Cardiac muscle cell (in vitro differentiated cells and primary cell): ENCODE measurements around the gene FAM120A. TPM values are rescaled to one million over a fixed set of nuclear protein-coding genes. Genes with fewer than 3 reads are reported as not detected.

Experiments
- DNase-seq, 2 donors: peaks; one replicate each; pipeline versions ENCODE4 v3.0.0 to v3.0.0-alpha.2; 2010 to 2017; ENCODE audit warnings: low read depth in 1 of 2, low spot score in 1 of 2
- H3K27ac ChIP-seq: fragments of 200-600 bp; sonication (generic); 2 replicates; pipeline ENCODE4 v1.5.1; 2016
- H3K27me3 ChIP-seq: fragments of 200-600 bp; sonication (generic); 2 replicates; pipeline ENCODE4 v1.6.0; 2016; ENCODE audit warnings: control low read depth
- H3K36me3 ChIP-seq: fragments of 200-600 bp; sonication (generic); 2 replicates; pipeline ENCODE4 v1.5.1; 2016; ENCODE audit warnings: control low read depth
- H3K4me1 ChIP-seq: fragments of 200-600 bp; sonication (generic); 2 replicates; pipeline ENCODE4 v1.8.1; 2017; ENCODE audit warnings: low read depth, mild to moderate bottlenecking, mixed run types
- H3K4me3 ChIP-seq: fragments of 200-600 bp; sonication (generic); 2 replicates; pipeline ENCODE4 v1.5.1; 2016; ENCODE audit warnings: mild to moderate bottlenecking
- H3K9me3 ChIP-seq: fragments of 200-600 bp; sonication (generic); 2 replicates; pipeline ENCODE4 v1.5.1; 2017; ENCODE audit warnings: low read depth, mild to moderate bottlenecking, control low read depth
- CTCF ChIP-seq: IDR thresholded peaks from 2 replicates; pipeline ENCODE4 v1.5.1; 2012; ENCODE audit warnings: low read depth, mild to moderate bottlenecking, low read length
- polyA plus RNA-seq: library from polyadenylated mRNA; unstranded; fragments of >200 nt; fragmentation: Nextera tagmentation; extraction: Ambion mirVana; gene quantifications from 2 replicates; pipeline ENCODE4 v1.2.1, GENCODE V29; 2016
- total RNA-seq: library from RNA; depleted of rRNA; stranded (reverse); fragments of >200 nt; gene quantifications from 2 replicates; pipeline ENCODE4 v1.2.3, GENCODE V29; 2016

The FAM120A gene
- total and polyA plus RNA-seq, 2 experiments from 2014 or later = 12.9 to 39.8 TPM

GRCh38 chr9:93593144-93593658, 141.7 kb downstream of the FAM120A start:
- no peak for TF ChIP-seq CTCF
- no peak for DNase-seq
- Histone ChIP-seq H3K9me3 (no peaks in the 10 kb centered on the region), H3K27ac (no peak overlapping the region), H3K27me3 (no peaks in the 10 kb centered on the region), H3K4me1 (peaks cover 9% of the 10 kb centered on the region), H3K4me3 (no peak overlapping the region), H3K36me3 (no peaks in the 10 kb centered on the region)

- Histone ChIP-seq H3K4me3 (no peak overlapping the region), H3K36me3 (no peaks in the 10 kb centered on the region), H3K27ac (no peak overlapping the region), H3K4me1 (peaks cover 8% of the 10 kb centered on the region), H3K9me3 (no peaks in the 10 kb centered on the region), H3K27me3 (no peaks in the 10 kb centered on the region)
- TF ChIP-seq CTCF = no peak
- no peak for DNase-seq
Observed at GRCh38 chr9:93594041-93594756, 142.7 kb downstream of the FAM120A start.

DNA sequence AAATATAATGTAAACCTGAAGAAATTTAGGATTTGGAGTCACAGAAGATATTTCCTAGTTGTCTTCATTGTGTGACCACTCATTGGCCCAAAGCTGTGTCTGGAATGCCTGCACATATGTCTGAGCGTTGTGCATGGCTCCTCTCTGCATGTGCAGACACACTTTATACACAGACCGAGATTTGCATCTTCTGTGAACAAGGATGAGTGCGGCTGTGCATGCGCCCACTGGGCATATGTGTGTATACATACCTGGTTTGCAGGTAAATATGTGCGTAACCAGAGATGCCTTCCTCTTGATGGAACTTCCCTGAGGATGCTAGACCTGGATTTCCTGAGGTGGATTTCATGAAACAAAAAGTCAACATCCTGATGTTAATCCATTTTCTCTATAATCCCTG, 144.0 kb downstream of the FAM120A start:
- Histone ChIP-seq H3K36me3 (no peaks in the 10 kb centered on the region), H3K27ac (no peak overlapping the region), H3K4me3 (no peak overlapping the region), H3K27me3 (no peaks in the 10 kb centered on the region), H3K4me1 (no peaks in the 10 kb centered on the region), H3K9me3 (no peaks in the 10 kb centered on the region)
- no peak for TF ChIP-seq CTCF
- DNase-seq = no peak

GRCh38 chr9:93595861-93596365, 144.4 kb downstream of the FAM120A start:
- H3K4me3 ChIP-seq = no peak overlapping the region
- H3K4me1 ChIP-seq = no peaks in the 10 kb centered on the region
- no peaks in the 10 kb centered on the region for H3K36me3 ChIP-seq
- H3K9me3 ChIP-seq = no peaks in the 10 kb centered on the region
- no peak for TF ChIP-seq CTCF
- H3K27ac ChIP-seq = no peak overlapping the region
- DNase-seq = no peak
- H3K27me3 ChIP-seq = no peaks in the 10 kb centered on the region

- Histone ChIP-seq H3K27me3 (no peaks in the 10 kb centered on the region), H3K4me1 (no peaks in the 10 kb centered on the region), H3K36me3 (no peaks in the 10 kb centered on the region), H3K4me3 (no peak overlapping the region), H3K27ac (no peak overlapping the region), H3K9me3 (no peaks in the 10 kb centered on the region)
- TF ChIP-seq CTCF = no peak
- DNase-seq = no peak
Observed at GRCh38 chr9:93596399-93596798, 144.9 kb downstream of the FAM120A start.
